Stimulated activated CD4-positive, alpha-beta T cell treated with anti-CD3 and anti-CD28 coated beads, TNF-alpha, amount 100 ng/mL, for 48 hours (primary cell): ENCODE measurements around the gene FAAP100.
"Not testable (repeated sequence)": the region's sequence is repeated elsewhere in the genome, so short reads cannot be mapped to it uniquely, and the experiment has no call there.

Experiments
- DNase-seq, 3 donors: peaks; one replicate each; pipeline ENCODE4 v3.0.0-alpha.2; 2020; ENCODE audit warnings: low read depth in 3 of 3

FAAP100 gene, protein sequence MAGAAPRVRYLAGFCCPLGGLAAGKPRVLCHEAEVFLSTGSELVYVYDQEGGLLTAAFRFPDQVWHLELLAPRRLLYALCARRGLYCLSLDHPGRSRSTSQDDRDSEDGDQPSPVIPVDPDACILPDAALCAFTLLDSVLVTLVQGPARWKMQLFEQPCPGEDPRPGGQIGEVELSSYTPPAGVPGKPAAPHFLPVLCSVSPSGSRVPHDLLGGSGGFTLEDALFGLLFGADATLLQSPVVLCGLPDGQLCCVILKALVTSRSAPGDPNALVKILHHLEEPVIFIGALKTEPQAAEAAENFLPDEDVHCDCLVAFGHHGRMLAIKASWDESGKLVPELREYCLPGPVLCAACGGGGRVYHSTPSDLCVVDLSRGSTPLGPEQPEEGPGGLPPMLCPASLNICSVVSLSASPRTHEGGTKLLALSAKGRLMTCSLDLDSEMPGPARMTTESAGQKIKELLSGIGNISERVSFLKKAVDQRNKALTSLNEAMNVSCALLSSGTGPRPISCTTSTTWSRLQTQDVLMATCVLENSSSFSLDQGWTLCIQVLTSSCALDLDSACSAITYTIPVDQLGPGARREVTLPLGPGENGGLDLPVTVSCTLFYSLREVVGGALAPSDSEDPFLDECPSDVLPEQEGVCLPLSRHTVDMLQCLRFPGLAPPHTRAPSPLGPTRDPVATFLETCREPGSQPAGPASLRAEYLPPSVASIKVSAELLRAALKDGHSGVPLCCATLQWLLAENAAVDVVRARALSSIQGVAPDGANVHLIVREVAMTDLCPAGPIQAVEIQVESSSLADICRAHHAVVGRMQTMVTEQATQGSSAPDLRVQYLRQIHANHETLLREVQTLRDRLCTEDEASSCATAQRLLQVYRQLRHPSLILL

DNA sequence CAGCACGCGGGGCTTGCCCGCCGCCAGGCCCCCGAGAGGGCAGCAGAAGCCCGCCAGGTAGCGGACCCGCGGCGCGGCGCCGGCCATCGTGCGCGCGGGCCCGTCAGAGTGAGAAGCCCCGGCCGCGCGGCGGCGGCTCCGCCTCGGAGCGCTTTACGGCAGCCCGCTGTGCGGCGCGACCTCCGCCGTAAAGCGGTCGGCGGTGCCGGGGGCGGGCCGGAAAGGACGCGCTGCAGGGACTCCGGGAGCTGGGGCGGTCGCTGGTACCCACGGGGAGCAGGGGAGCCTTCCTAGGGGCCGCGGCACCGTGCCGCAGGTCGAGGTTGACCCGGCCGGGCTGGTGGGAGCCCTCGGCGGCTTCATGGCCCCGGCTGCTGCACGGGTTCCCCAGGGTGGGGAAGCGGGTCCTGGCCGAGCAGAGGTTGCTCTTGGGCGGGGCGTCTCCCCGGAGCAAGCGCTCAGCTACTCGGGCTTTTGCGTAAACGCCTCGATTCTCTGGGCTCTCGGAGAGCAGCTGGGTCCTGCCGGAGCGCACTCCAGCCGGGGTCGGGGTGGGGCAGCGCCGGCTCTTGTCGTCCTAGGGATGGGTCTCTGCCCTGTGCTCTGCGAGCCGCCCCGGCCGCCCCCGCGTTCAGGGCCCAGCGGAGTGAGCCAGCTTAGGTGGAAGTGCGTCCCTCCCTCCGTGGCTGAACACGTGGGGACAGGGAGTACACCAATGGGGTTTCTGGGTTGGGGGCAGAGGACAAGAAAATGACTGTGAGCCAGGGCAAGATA is at the start of gene FAAP100:
TSS of gene FAAP100 (minus strand) at position 110 of the 774 bp plus-strand sequence. CDS start at position 87, 23 bp downstream.
- peak; percentile 59 to 70 (median 68) for DNase-seq

DNA sequence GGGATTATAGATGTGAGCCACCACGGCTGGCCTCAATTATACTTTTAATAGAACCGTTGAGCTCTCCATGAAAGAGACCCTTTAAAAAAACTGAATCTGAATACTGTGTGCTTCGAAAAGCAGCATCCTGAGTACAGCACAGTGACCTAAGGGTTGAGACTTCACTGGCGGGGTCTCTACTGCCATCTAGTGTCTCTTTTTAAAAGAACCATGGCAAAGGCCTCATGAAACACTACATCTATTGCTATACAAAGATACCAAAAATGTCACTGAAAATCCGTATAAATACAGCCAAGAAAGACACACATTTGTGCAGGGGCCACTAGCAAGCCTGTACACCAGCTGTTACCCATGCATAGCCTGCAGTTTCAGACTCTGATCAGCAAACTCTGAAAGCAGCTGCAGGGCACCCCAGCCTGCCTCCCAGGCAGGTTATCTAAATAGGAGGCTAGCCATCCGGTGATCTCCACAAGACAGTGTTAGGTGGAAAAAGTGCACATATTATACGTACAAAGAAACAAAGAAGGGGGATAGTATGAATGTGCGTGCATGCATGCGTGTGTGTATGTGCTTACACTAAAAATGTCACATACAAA is 49.5 kb upstream of the FAAP100 start:
- peak in 1 of 3 donors; percentile 20 for DNase-seq

DNA sequence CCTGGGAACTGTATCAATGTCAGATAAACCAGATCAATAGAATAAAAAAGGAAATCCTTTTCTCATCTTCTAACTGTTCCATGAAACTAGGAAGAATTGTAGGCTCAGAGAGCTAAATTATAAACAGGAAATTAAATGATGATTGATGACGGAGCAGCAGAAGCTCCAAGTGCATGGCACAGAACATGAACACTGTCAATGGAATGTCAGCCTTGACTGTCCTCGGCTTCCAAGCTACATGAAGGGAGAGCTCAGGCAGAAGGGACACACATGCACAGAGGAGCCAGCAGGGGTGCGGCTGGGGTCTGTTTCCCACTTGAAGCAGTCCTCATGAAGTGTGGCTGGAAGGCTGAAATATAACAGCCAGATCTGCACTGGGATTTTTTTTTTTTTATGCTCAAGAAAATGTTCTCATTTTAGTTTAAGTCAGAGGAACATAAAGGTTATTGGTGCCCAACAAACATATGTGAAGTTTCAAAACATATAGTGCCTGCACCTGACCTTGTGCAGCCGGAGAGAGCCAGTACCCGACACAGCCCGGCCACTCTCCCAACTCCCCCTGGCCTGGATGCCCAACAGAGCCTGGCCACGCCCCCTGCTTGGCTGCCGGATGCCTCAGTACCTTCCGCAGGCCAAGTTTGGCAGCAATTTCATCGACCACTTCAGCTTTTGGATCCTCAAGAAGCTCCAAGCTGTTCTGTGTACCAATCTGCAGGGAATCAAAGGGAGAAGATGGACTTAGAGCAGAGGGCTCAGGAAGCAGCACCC is 47.8 kb upstream of the FAAP100 start:
- DNase-seq, result no peak

DNA sequence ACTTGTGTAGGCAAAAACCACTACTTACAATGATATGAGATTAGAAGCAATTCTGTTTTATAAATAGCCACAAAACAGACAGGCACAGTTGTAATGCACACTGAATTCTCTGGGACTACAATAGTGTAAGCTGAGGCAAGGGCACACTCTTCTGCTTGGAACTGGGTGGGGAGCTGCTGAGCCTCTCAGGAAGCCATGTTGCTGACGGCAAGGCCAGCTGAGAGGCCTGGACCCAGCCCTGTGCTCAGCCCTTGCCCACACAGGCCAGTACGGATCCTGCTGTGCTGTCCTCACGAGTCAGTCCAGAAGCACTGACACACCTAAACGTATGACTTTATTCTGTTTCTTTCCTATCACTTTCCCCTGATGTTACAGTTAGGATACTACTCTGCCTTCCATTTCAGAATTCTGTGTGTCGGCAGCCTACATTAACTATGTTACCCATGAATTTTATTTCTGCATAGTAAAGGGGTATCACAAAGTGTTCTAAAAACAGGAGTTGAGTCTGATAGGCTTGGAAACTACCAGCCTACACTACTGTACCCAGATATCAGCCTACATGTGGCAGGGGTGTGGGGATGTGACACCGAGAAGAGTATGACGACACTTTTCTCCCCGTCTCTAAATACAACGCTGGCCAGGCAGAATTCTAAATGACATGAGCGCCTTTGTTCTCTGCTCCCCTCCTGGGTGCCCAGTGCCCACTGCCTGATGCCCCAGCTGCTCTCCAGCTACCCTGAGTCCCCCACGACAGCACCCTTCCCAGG is 41.1 kb upstream of the FAAP100 start:
- DNase-seq, result no peak

DNA sequence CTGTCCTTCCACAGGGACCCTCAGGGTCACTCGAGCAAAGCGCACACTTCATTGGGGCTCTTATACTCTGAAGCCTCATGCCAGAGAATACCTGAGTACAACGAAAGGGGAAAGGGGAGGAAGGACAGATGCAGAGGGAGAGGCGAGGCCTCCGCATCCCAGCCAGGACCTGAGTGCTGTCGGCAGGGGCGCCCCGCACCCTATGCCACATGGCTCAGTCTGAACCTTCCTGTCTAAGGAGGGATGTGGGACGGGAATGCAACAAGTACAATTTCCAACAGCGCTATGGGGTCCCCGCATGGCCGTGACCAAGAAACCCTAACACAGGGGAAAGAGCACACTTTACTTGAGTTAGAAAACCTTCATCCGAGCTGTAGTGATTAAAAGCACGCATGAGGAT is 39.8 kb upstream of the FAAP100 start:
- DNase-seq, result no peak

DNA sequence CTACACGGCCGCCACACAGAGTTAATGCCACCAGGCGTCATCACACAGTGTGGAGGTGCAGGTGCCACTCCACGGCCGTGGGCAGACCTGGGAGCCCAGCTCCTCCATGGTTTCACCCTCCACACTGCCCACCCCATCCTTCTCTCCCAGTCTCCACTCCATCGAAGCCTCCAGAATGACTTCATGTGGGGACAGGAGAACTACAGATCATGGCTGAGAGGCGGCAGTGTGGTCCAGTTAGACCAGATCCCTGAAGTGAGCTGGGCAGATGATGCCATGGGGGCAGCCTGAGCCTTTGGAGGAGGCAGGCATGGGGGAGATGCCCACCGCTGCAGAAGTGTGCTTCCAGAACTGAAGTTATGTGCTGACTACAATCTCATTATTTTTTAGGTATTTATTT is 38.0 kb upstream of the FAAP100 start:
- DNase-seq, result no peak

DNA sequence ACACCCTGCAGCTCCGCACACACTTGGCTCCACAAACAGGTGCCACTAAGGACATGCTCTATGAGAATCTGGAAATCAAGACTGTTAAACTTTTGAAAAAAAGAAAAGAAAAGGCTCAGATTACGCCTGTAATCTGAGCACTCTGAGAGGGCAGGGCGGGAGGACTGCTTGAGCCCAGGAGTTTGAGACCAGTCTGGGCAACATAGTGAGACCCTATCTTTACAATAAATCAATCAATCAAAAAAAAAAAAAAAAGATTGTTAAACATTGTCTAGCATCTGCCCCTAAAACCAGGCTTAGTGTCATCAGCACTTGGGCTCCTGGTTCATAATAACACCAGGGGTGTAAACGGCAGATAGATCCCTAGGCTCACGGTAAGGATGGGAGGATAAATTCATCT is 37.5 kb upstream of the FAAP100 start:
- DNase-seq, result no peak

DNA sequence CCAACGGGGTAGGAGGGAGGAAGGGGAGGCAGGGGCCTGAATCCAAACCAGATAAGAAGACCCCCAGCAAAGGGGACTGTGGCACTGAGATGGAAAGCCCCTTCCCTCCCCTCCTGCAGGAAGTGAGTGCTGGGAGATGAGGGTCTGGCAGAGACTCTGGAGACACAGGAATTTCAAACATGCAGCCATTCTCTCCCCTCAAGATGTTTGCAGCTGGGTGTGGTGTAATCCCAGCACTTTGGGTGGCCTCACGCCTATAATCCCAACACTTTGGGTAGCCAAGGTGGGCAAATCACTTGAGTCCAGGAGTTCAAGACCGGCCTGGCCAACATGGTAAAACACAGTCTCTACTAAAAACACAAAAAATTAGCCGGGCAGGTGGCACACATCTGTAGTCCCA is 33.9 kb upstream of the FAAP100 start:
- DNase-seq, result no peak

DNA sequence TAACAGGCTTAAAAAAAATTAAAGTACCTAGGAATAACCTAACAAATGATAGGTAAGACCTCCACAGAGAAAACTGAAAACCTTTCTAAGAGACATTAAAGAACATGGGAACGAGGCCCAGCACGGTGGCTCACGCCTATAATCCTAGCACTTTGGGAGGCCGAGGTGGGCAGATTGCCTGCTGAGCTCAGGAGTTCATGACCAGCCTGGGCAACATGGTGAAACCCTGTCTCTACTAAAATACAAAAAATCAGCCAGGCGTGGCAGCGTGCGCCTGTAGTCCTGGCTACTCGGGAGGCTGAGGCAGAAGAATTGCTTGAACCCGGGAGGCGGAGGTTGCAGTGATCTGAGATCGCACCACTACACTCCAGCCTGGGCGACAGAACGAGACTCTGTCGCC is 32.6 kb upstream of the FAAP100 start:
- not testable (repeated sequence) for DNase-seq

DNA sequence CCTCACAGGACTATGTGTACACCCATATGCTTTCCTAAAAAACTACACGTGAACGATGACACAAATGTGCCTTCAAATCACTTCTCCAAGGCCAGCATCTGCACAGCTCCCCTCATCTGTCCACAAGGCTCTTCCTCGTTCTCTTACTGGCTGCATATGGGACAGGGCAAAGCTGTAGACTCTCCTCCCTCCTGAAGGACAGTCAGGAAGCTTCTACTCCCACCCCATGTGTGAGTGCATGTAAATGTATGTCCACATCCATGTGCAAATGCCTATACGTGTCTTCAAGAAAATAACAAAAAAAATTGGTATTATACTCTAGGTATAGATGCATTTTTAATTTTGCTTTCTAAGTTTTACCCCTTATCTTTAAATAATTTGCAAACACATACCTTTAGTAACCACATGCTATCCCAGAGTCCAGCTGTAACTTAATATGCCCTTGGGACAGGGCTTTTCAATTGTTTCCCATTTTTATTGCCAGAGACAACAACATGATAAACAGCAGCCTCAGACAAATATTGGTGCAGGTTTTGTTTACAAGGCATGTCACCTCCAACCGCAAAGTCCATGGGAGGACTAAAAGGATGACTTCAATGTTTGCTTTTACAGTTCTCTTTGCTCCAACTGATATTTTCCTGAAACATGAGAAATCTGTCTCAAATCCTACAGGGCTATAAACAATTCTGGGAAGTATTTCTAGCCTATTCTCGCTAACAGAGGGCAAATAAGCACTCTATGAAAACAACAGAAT is 31.6 kb upstream of the FAAP100 start:
- DNase-seq, result no peak

DNA sequence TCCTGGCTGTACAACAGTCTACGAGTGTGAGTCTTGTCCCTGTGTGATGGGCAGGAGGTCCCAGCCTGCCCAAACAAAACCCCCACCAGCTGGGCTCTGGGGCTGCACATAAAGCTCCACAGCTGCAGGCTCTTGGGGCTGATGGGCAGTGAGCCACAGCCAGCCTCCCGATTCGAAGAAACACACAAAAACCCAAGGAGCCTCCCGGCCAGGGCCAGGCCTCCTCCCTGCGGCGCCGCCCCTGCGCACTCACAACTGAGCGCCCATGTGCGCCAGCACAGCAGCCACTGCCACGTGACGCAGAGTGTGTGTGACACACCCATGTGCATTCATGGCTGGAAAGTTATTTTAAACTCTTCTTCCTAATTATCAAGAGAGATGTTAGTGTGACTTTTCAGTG is 30.6 kb upstream of the FAAP100 start:
- DNase-seq, result no peak

DNA sequence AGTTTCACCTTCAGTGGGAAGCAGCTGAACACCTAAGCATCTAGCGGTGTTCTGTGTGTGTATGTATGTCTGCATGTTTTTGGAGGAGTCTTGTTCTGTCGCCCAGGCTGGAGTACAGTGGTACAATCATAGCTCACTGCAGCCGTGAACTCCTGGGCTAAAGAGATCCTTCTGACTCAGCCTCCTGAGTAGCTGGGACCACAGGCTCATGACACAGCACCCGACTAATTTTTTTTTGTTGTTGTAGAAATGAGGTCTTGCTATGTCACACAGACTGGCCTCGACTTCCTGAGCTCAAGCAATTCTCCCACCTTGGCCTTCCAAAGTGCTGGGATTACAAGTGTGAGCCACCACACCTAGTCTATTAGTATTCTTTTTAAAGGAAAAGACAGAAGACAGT is 30.2 kb upstream of the FAAP100 start:
- no peak for DNase-seq

DNA sequence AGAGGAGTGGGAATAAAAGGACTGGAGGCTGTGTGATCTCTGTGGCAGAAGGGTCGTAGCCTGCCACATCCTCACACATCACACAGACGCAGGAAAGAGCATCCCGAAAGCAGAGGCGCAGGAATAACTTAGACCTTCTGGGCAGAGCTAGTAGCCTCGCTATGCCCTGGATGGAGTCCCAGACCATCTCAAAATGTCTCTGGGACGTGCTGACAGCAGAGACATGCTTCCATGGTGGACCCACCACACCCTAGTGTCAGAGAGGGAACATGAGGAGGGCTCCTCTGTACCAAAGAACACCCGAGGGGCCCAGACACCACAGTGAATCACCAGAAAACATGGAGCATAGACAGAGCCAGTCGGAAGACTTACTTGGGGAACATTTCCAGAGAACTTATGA is 29.6 kb upstream of the FAAP100 start:
- no peak for DNase-seq

DNA sequence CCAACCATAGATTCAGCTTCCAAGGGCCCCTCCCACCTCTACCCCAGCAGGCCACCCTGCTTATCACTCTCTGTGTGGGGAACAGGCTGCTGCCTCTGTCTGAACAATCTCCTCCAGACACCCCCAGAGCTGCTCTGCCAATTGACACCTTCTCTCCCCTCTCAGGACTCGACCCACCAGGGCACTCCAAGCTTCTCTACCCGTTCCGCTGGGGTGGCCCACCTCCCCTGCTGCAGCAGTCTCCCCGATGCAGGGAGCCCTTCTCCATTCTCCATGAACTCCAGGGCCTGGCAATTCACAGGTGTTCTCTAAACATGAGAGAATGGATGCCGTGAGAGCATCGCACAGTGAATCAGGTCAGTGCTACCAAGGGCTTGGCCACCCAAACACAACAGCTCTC is 28.3 kb upstream of the FAAP100 start:
- DNase-seq, result no peak

DNA sequence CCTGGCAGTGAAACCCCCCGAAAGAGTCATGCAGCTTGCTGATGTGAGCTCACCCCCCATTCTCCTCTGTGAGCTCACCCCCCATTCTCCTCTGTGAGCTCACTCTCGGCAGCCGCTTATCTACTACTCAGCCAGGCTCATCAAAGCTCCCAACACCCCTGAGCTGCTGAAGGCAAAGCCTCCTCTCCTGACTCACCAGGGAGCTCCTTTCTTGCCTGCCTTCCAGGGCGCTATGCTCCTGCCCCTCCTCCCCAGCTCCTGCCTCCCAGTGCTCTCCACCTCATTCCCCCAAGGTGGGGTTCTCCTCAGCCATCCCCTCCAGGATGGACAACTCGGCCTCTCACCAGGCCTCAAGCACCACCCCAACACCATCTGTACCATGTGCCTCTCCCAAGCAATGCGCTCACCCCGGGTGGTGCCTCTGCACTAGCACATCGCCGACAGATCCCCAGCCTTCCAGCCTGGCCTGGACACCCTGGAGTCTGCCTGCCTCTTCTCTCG is 27.7 kb upstream of the FAAP100 start:
- no peak for DNase-seq

DNA sequence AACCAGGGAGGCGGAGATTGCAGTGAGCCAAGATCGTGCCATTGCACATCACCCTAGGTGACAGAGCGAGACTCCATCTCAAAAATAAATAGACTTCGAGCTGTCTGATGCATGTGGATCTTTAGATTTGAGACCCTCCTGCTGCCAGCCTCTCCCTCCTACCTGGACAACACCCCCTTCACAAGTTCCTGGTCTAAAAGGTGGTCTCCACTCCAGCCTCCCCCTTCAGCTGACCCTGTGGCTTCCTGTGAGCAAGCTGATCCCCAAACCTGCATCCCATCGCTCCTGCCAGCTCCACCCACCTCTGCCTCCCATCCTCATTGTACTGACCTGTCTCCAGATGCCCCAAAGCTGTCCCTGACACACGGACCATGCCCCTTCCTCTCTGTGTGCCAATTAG is 27.1 kb upstream of the FAAP100 start:
- no peak for DNase-seq

DNA sequence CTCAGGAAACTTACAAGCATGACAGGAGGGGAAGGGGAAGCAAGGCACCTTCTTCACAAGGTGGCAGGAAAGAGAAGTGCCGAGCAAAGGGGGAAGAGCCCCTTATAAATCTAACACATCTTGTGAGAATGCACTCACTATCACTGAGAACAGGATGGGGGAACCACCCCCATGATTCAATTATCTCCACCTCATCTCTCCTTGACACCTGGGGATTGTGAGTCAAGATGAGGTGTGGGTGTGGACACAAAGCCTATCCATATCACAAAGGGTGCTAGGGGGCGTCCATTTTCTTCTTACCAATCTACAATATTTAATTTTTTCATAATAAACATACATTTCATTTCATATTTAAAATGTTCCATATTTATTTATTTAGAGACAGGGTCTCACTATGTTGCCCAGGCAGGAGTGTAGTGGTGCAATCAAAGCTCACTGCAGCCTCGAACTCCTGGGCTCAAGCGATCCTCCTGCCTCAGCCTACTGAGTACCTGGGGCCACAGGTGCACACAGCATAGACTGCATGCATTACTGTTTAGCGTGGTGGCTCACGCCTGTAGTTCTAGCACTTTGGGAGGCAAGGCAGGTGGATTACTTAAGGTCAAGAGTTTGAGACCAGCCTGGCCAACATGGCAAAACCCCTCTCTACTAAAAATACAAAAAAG is 26.5 kb upstream of the FAAP100 start:
- DNase-seq, result peak in 1 of 3 donors; percentile 14

DNA sequence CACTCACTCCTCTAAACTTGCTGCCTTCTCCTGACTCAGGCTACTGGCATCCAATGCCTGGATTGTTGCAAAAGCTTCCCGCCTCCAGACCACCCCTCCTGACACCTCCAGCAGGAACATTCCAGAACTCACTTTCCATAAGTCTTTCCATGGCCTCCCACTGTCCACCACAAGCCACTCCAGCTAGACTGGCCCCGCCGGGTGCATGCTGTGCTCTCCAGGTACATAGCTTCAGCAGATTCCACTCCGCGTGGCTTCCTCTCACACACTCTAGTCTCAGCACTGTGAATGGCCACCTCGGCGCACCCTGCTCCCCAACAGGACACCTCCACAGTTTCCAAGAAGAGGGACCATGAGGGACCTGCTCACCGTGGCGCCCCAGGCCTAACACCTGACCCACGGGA is 25.9 kb upstream of the FAAP100 start:
- DNase-seq, result no peak
